ENCODE results near the gene DOCK11. TPM values are rescaled to one million over a fixed set of nuclear protein-coding genes. Genes with fewer than 3 reads are reported as not detected.

Gene DOCK11
- total and polyA plus RNA-seq, 9 of the 15 experiments (the other 6 are each of a cell fraction or from before 2014, with no cell fraction given), result 41.8 to 77.8 (median 50.9) TPM

DNA sequence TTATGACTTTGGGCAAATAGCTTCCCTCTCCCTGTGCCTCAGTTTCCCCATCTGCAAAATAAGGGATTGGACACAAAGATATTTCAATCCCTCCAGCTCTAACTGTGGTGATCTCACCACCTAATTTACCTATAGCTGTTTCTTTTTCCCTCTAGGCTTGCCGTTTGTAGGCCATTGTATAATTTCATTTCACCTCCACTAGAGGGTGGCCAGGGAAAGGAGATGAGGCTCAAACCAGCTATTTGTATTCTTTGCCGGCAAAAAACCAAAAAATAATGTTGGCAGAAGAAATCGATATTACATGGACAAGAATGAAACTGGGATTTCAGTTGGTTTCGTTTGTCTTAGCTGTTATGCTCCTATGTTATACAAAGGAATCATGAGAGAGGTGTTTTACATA lies 36.1 kb upstream of the DOCK11 start (continued):
- TF ChIP-seq, protein P1, sequence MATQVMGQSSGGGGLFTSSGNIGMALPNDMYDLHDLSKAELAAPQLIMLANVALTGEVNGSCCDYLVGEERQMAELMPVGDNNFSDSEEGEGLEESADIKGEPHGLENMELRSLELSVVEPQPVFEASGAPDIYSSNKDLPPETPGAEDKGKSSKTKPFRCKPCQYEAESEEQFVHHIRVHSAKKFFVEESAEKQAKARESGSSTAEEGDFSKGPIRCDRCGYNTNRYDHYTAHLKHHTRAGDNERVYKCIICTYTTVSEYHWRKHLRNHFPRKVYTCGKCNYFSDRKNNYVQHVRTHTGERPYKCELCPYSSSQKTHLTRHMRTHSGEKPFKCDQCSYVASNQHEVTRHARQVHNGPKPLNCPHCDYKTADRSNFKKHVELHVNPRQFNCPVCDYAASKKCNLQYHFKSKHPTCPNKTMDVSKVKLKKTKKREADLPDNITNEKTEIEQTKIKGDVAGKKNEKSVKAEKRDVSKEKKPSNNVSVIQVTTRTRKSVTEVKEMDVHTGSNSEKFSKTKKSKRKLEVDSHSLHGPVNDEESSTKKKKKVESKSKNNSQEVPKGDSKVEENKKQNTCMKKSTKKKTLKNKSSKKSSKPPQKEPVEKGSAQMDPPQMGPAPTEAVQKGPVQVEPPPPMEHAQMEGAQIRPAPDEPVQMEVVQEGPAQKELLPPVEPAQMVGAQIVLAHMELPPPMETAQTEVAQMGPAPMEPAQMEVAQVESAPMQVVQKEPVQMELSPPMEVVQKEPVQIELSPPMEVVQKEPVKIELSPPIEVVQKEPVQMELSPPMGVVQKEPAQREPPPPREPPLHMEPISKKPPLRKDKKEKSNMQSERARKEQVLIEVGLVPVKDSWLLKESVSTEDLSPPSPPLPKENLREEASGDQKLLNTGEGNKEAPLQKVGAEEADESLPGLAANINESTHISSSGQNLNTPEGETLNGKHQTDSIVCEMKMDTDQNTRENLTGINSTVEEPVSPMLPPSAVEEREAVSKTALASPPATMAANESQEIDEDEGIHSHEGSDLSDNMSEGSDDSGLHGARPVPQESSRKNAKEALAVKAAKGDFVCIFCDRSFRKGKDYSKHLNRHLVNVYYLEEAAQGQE (IDR thresholded peaks at IDR 0.05; ENCODE audit: borderline replicate concordance), result peak; percentile 82
- TF ChIP-seq, protein P1 (CRISPR knock-in tag; IDR thresholded peaks at IDR 0.05; ENCODE audit: low read depth), result no peak
- TF ChIP-seq RB1 (IDR thresholded peaks at IDR 0.05; ENCODE audit: low read depth), result 0 out of 2 replicates have a peak, but pooled peaks have one; percentile 25
- TF ChIP-seq, protein P2, sequence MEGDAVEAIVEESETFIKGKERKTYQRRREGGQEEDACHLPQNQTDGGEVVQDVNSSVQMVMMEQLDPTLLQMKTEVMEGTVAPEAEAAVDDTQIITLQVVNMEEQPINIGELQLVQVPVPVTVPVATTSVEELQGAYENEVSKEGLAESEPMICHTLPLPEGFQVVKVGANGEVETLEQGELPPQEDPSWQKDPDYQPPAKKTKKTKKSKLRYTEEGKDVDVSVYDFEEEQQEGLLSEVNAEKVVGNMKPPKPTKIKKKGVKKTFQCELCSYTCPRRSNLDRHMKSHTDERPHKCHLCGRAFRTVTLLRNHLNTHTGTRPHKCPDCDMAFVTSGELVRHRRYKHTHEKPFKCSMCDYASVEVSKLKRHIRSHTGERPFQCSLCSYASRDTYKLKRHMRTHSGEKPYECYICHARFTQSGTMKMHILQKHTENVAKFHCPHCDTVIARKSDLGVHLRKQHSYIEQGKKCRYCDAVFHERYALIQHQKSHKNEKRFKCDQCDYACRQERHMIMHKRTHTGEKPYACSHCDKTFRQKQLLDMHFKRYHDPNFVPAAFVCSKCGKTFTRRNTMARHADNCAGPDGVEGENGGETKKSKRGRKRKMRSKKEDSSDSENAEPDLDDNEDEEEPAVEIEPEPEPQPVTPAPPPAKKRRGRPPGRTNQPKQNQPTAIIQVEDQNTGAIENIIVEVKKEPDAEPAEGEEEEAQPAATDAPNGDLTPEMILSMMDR (IDR thresholded peaks at IDR 0.05 in 2 of 3, conservative IDR thresholded peaks at IDR 0.05 in 1 of 3; ENCODE audit: insufficient read depth in 2 of 3, low read depth in 1 of 3, low read length in 3 of 3), result peak; percentile 63 to 81 (median 71)
- TF ChIP-seq, protein P3, sequence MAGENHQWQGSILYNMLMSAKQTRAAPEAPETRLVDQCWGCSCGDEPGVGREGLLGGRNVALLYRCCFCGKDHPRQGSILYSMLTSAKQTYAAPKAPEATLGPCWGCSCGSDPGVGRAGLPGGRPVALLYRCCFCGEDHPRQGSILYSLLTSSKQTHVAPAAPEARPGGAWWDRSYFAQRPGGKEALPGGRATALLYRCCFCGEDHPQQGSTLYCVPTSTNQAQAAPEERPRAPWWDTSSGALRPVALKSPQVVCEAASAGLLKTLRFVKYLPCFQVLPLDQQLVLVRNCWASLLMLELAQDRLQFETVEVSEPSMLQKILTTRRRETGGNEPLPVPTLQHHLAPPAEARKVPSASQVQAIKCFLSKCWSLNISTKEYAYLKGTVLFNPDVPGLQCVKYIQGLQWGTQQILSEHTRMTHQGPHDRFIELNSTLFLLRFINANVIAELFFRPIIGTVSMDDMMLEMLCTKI (IDR thresholded peaks at IDR 0.05; ENCODE audit: partially characterized antibody), result no peak
